K562 (cell line): ENCODE data around the gene FOXO3. TPM values are rescaled to one million over a fixed set of nuclear protein-coding genes. Genes with fewer than 3 reads are reported as not detected.

Source experiments
- MGA ChIP-seq: fragments of 450-650 bp; IDR thresholded peaks from 2 replicates; pipeline ENCODE4 v1.6.1; 2016; ENCODE audit warnings: mild to moderate bottlenecking, moderate library complexity
- PHF21A ChIP-seq: fragments of 450-650 bp; IDR thresholded peaks from 2 replicates; pipeline ENCODE4 v1.6.1; 2017; ENCODE audit warnings: low read depth, borderline replicate concordance
- ZNF395 ChIP-seq: fragments of 200-800 bp; sonication (Bioruptor generic); IDR thresholded peaks from 2 replicates; pipeline ENCODE4 v1.6.1; 2017; ENCODE audit warnings: missing genetic modification characterization, missing compliant biosample characterization
- polyA plus RNA-seq, 8 experiments: library from polyadenylated mRNA; depleted of rRNA in 4 of 8; stranded (reverse) in 5 of 8; unstranded in 3 of 8; fragments of >200 nt; fragmentation: Nextera tagmentation in 2 of 8; fragmentation: Illumina TruSeq in 1 of 8; extraction: Ambion mirVana in 2 of 8; extraction: Trizol in 1 of 8; gene quantifications; 2 replicates each; pipeline versions ENCODE4 v1.2.1 to v1.2.3, GENCODE V29; 2011 to 2014; ENCODE audit warnings: inconsistent platforms in 1 of 8, missing spikeins in 1 of 8
- total RNA-seq, 7 experiments: library from RNA; depleted of rRNA in 6 of 7; stranded (reverse); fragments of >200 nt in 6 of 7; fragmentation: Illumina TruSeq in 2 of 7; extraction: Trizol in 2 of 7; gene quantifications; 2 replicates each; pipeline versions ENCODE4 v1.2.1 to v1.2.3, GENCODE V29; 2011 to 2021; ENCODE audit warnings: low replicate concordance in 1 of 7

FOXO3 gene
- total and polyA plus RNA-seq, 9 of the 15 experiments (the other 6 are each of a cell fraction or from before 2014, with no cell fraction given): 3.0 to 14.6 (median 6.0) TPM

- TF ChIP-seq MGA: peak; percentile 65
- no peak for TF ChIP-seq PHF21A
- TF ChIP-seq ZNF395: peak; percentile 82; the same call in 1 of the 2 replicates
Measured at GRCh38 chr6:108557494-108558371, 3.0 kb upstream of the FOXO3 start (continued).
